B cell (primary cell): Measurements from ENCODE around the gene SERTAD2. TPM values are rescaled to one million over a fixed set of nuclear protein-coding genes. Genes with fewer than 3 reads are reported as not detected.

Experiments used
- ATAC-seq: fragments of 200-7000 bp; cut with Tn5 transposase; one replicate; pipeline ENCODE4 v1.10.0; 2021; ENCODE audit warnings: low read depth, mild to moderate bottlenecking, moderate number of reproducible peaks, moderate library complexity
- CTCF ChIA-PET: fragments of 350-600 bp; sonication (Branson Sonifier 250); formaldehyde crosslinking; loops from one replicate; lab custom pipeline; 2021; ENCODE audit warnings: antibody characterized with exemption, inconsistent platforms; lab: Charles Lee
- POLR2A ChIA-PET: fragments of 350-600 bp; sonication (Branson Sonifier 250); formaldehyde crosslinking; loops from one replicate; lab custom pipeline; 2021; ENCODE audit warnings: antibody characterized with exemption; lab: Charles Lee
- DNase-seq: peaks from one replicate; pipeline ENCODE4 v3.0.0; 2013
- H2AFZ ChIP-seq: 2 replicates; pipeline ENCODE4 v1.6.1; 2012; ENCODE audit warnings: mild to moderate bottlenecking, low read depth, low read length; ENCODE audit not compliant: insufficient read depth, poor library complexity, severe bottlenecking
- H3K27ac ChIP-seq, 2 donors: 1 replicate in 1 of 2; 2 replicates in 1 of 2; pipeline ENCODE4 v1.5.1; 2012 to 2013; ENCODE audit warnings: low read length in 2 of 2, mild to moderate bottlenecking in 2 of 2, moderate library complexity in 1 of 2
- H3K27me3 ChIP-seq, 4 experiments: fragments of 200-600 bp in 1 of 4; sonication (generic) in 1 of 4; replicated peaks in 1 of 4; 1 replicate in 2 of 4; 2 replicates in 2 of 4; pipeline versions ENCODE4 v1.6.1 to v1.7.0; 2013 to 2016; ENCODE audit warnings: low read length in 3 of 4, mild to moderate bottlenecking in 2 of 4, mixed read lengths in 1 of 4, moderate library complexity in 1 of 4; ENCODE audit not compliant: insufficient read depth in 4 of 4, control insufficient read depth in 3 of 4; ENCODE audit errors: control extremely low read depth in 1 of 4
- H3K36me3 ChIP-seq, 2 experiments: replicated peaks in 1 of 2; 1 replicate in 1 of 2; 2 replicates in 1 of 2; pipeline versions ENCODE4 v1.6.1 to v1.7.1; 2013; ENCODE audit warnings: low read length in 1 of 2; ENCODE audit not compliant: insufficient read depth in 2 of 2, control insufficient read depth in 1 of 2; ENCODE audit errors: control extremely low read depth in 1 of 2, extremely low read depth in 1 of 2
- H3K4me1 ChIP-seq, 2 donors: fragments of 200-600 bp in 1 of 2; sonication (generic) in 1 of 2; 1 replicate in 1 of 2; 2 replicates in 1 of 2; pipeline versions ENCODE4 v1.5.1 to v1.6.1; 2013 to 2017; ENCODE audit warnings: low read length in 2 of 2; ENCODE audit not compliant: control insufficient read depth in 2 of 2, insufficient read depth in 2 of 2
- H3K4me2 ChIP-seq: replicated peaks from 2 replicates; pipeline ENCODE3; 2012; ENCODE audit warnings: mild to moderate bottlenecking, low read depth, low read length; ENCODE audit not compliant: poor library complexity, severe bottlenecking
- H3K4me3 ChIP-seq, 5 experiments: fragments of 200-600 bp in 1 of 5; sonication (generic) in 1 of 5; 1 replicate in 3 of 5; 2 replicates in 2 of 5; pipeline versions ENCODE4 v1.5.1 to v1.7.0; 2011 to 2016; ENCODE audit warnings: low read length in 4 of 5, mild to moderate bottlenecking in 4 of 5, low read depth in 2 of 5, control low read depth in 1 of 5, moderate library complexity in 1 of 5; ENCODE audit not compliant: insufficient read depth in 1 of 5; ENCODE audit errors: control extremely low read depth in 1 of 5, extremely low read depth in 1 of 5
- H3K79me2 ChIP-seq: fragments of 200-600 bp; sonication (generic); one replicate; pipeline ENCODE4 v1.6.0; 2016; ENCODE audit warnings: low read length; ENCODE audit not compliant: control insufficient read depth, insufficient read depth
- H3K9ac ChIP-seq: fragments of 200-600 bp; sonication (generic); 2 replicates; pipeline ENCODE4 v1.6.1; 2017; ENCODE audit warnings: mild to moderate bottlenecking, low read length, moderate library complexity
- H3K9me3 ChIP-seq, 3 donors: one replicate each; pipeline versions ENCODE4 v1.6.1 to v1.7.1; 2013; ENCODE audit warnings: low read length in 2 of 3; ENCODE audit not compliant: control insufficient read depth in 2 of 3, insufficient read depth in 1 of 3; ENCODE audit errors: control extremely low read depth in 1 of 3
- H4K20me1 ChIP-seq: 2 replicates; pipeline ENCODE4 v1.6.0; 2012; ENCODE audit warnings: mild to moderate bottlenecking, low read length; ENCODE audit not compliant: insufficient read depth, control insufficient read depth, poor library complexity, severe bottlenecking
- H3K27ac Mint-ChIP-seq: one replicate; pipeline ENCODE4 v1.8.0; 2021; ENCODE audit warnings: mixed read lengths
- H3K27me3 Mint-ChIP-seq: one replicate; pipeline ENCODE4 v1.8.0; 2021; ENCODE audit warnings: mixed read lengths
- H3K4me1 Mint-ChIP-seq: one replicate; pipeline ENCODE4 v1.8.0; 2021; ENCODE audit warnings: mixed read lengths
- H3K4me3 Mint-ChIP-seq: one replicate; pipeline ENCODE4 v1.8.0; 2021; ENCODE audit warnings: mixed read lengths
- H3K9me3 Mint-ChIP-seq: one replicate; pipeline ENCODE4 v1.8.0; 2022; ENCODE audit warnings: mixed read lengths; ENCODE audit not compliant: insufficient read depth
- EZH2 ChIP-seq: IDR thresholded peaks from 2 replicates; pipeline ENCODE4 v1.6.1; 2012; ENCODE audit warnings: borderline replicate concordance, low read depth, mild to moderate bottlenecking, moderate library complexity, low read length; ENCODE audit not compliant: insufficient read depth, poor library complexity, severe bottlenecking
- WGBS: methylation state at CpG from one replicate; pipeline ENCODE4 v1.1.5; 2013; ENCODE audit warnings: missing lambda C conversion rate; ENCODE audit not compliant: insufficient coverage; 5-methylcytosine and 5-hydroxymethylcytosine counted together
- intact Hi-C: fragments of 100-400 bp; cut with micrococcal nuclease; formaldehyde crosslinking; loops from one replicate; pipeline ENCODE4 v1.10.0; 2022
- polyA plus RNA-seq: library from polyadenylated mRNA; depleted of rRNA; stranded (reverse); fragments of >200 nt; gene quantifications from 2 replicates; pipeline ENCODE4 v1.2.3, GENCODE V29; 2012
- total RNA-seq, 2 donors: library from RNA; stranded (reverse); fragments of 120-200 nt in 1 of 2; gene quantifications; 1 replicate in 1 of 2; 2 replicates in 1 of 2; pipeline versions ENCODE4 v1.2.3 to v1.2.4, GENCODE V29; 2013 to 2022
- TF ChIP-seq, protein P1 (sequence below): fragments of 200-600 bp; IDR thresholded peaks from one replicate; pipeline ENCODE4 v1.8.0; 2022; ENCODE audit warnings: antibody characterized with exemption, mild to moderate bottlenecking

SERTAD2 gene
- total and polyA plus RNA-seq, 2 donors (not counting 1 experiment from before 2014, with no cell fraction given): 49.5 to 66.8 TPM

DNA sequence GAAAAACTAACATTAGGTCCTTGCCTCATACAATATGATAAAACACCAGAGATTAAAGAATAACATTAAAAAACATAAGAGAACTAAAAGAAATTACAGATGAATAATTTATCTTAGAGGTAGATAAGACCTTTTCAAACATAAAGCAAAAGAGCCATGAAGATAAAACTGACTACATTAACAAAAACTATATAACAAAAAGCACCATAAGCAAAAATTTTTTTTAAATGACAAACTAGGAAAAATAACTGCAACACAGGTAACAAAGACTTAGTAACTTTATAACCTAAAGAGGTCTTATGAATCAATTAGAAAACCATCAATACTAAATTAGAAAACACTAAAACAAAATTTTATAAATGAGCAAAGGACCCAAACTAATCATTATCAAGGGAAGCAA lies 16.3 kb upstream of the SERTAD2 start:
- intact Hi-C loops: no loop called here
- H3K36me3 ChIP-seq: no peaks in the 10 kb centered on the region
- H2AFZ ChIP-seq: no peak overlapping the region
- no peak overlapping the region for H3K4me2 ChIP-seq
- DNase-seq (no peak), ATAC-seq (no peak)
- Mint-ChIP-seq H3K4me1 (peaks cover 32% of the 10 kb centered on the region), H3K9me3 (no peaks in the 10 kb centered on the region), H3K27ac (no peak overlapping the region), H3K27me3 (no peaks in the 10 kb centered on the region), H3K4me3 (no peak overlapping the region)
- H3K4me3 ChIP-seq: no peak overlapping the region
- ChIA-PET CTCF (interaction anchor here (0.9 to 2.0 kb wide), 3 partner anchors 44 to 158 kb away, joined by 3 to 4 read pairs (median 3); no protein-coding TSS in a partner anchor), POLR2A (no interaction called here)
- H3K27ac ChIP-seq: no peak overlapping the region
- no peaks in the 10 kb centered on the region for H4K20me1 ChIP-seq
- TF ChIP-seq, protein P1, sequence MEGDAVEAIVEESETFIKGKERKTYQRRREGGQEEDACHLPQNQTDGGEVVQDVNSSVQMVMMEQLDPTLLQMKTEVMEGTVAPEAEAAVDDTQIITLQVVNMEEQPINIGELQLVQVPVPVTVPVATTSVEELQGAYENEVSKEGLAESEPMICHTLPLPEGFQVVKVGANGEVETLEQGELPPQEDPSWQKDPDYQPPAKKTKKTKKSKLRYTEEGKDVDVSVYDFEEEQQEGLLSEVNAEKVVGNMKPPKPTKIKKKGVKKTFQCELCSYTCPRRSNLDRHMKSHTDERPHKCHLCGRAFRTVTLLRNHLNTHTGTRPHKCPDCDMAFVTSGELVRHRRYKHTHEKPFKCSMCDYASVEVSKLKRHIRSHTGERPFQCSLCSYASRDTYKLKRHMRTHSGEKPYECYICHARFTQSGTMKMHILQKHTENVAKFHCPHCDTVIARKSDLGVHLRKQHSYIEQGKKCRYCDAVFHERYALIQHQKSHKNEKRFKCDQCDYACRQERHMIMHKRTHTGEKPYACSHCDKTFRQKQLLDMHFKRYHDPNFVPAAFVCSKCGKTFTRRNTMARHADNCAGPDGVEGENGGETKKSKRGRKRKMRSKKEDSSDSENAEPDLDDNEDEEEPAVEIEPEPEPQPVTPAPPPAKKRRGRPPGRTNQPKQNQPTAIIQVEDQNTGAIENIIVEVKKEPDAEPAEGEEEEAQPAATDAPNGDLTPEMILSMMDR: no peak
- no peak for TF ChIP-seq EZH2
- H3K27me3 ChIP-seq: no peaks in the 10 kb centered on the region
- peaks cover 26% of the 10 kb centered on the region for H3K79me2 ChIP-seq
- H3K4me1 ChIP-seq: peaks cover 36 to 39% of the 10 kb centered on the region in 2 donors
- no peak overlapping the region for H3K9ac ChIP-seq
- H3K9me3 ChIP-seq: no peaks in the 10 kb centered on the region

DNA sequence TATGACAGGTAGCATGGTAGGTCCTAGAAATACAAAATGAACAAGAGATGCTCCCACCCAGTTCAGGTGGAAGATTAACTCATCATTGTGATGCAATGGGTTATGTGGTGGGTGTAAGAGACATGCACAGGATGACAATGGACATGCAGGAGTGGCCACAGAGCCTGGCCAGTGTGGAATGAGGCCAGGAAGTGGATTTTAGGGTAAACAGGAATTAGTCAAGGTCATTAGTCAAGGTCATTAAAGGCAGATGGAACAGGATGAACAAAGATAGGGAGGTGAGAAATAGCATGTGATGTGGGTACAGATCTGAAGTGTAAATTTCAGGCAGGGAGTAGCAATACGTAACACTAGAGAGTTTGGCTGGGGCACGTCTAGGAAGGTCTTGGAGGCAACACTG lies 15.6 kb upstream of the SERTAD2 start:
- H3K4me1 Mint-ChIP-seq: peaks cover 35% of the 10 kb centered on the region
- DNase-seq (no peak), ATAC-seq (no peak)
- POLR2A ChIA-PET: no interaction called here
- Histone ChIP-seq H3K27me3 (no peaks in the 10 kb centered on the region), H3K27ac (no peak overlapping the region), H3K9me3 (no peaks in the 10 kb centered on the region), H3K4me1 (peaks cover 40 to 44% of the 10 kb centered on the region in 2 donors), H3K36me3 (no peaks in the 10 kb centered on the region), H3K4me2 (no peak overlapping the region), H4K20me1 (no peaks in the 10 kb centered on the region), H2AFZ (no peak overlapping the region), H3K9ac (no peak overlapping the region), H3K79me2 (peaks cover 33% of the 10 kb centered on the region), H3K4me3 (no peak overlapping the region)
- TF ChIP-seq, protein P1: no peak
- no peak for TF ChIP-seq EZH2
- no peaks in the 10 kb centered on the region for H3K9me3 Mint-ChIP-seq
- no peak overlapping the region for H3K27ac Mint-ChIP-seq
- CTCF ChIA-PET: no interaction called here
- no peak overlapping the region for H3K4me3 Mint-ChIP-seq
- WGBS: 94% methylated on average over 2 of the region's 2 CpGs
- H3K27me3 Mint-ChIP-seq: no peaks in the 10 kb centered on the region
- intact Hi-C loops: no loop called here
